BLaER1 treated with 17β-estradiol and CSF1 and Interleukin-3, amounts not matched to agents 10 nM and 100 nM (cell line): ENCODE data around the gene PPIL4.
A peak's percentile ranks its signal among the peaks of the same experiment; 100 is the strongest.

Experiments used
- H3K27ac ChIP-seq, 11 experiments: shearing (Covaris generic); formaldehyde crosslinking; 2 replicates each; pipeline ENCODE4 v1.8.1; 2022
- H3K27me3 ChIP-seq, 11 experiments: shearing (Covaris generic); formaldehyde crosslinking; 2 replicates each; pipeline ENCODE4 v1.8.1; 2022
- H3K36me3 ChIP-seq, 11 experiments: shearing (Covaris generic); formaldehyde crosslinking; 2 replicates each; pipeline ENCODE4 v1.8.1; 2022
- H3K4me1 ChIP-seq, 10 experiments: shearing (Covaris generic); formaldehyde crosslinking; 2 replicates each; pipeline ENCODE4 v1.8.1; 2022
- H3K4me2 ChIP-seq, 11 experiments: shearing (Covaris generic); formaldehyde crosslinking; 2 replicates each; pipeline ENCODE4 v1.8.1; 2022
- H3K4me3 ChIP-seq, 10 experiments: shearing (Covaris generic); formaldehyde crosslinking; 2 replicates each; pipeline ENCODE4 v1.8.1; 2022
- H3K9ac ChIP-seq, 11 experiments: shearing (Covaris generic); formaldehyde crosslinking; 2 replicates each; pipeline ENCODE4 v1.8.1; 2022
- H3K9me3 ChIP-seq, 11 experiments: shearing (Covaris generic); formaldehyde crosslinking; replicated peaks in 1 of 11; 2 replicates each; pipeline ENCODE4 v1.8.1; 2022
- H4K20me1 ChIP-seq, 11 experiments: shearing (Covaris generic); formaldehyde crosslinking; 2 replicates each; pipeline ENCODE4 v1.8.1; 2022
- Cebpa-rat ChIP-seq, 11 experiments: shearing (Covaris generic); IDR thresholded peaks; 2 replicates each; pipeline ENCODE4 v1.8.1; 2022

Gene PPIL4

DNA sequence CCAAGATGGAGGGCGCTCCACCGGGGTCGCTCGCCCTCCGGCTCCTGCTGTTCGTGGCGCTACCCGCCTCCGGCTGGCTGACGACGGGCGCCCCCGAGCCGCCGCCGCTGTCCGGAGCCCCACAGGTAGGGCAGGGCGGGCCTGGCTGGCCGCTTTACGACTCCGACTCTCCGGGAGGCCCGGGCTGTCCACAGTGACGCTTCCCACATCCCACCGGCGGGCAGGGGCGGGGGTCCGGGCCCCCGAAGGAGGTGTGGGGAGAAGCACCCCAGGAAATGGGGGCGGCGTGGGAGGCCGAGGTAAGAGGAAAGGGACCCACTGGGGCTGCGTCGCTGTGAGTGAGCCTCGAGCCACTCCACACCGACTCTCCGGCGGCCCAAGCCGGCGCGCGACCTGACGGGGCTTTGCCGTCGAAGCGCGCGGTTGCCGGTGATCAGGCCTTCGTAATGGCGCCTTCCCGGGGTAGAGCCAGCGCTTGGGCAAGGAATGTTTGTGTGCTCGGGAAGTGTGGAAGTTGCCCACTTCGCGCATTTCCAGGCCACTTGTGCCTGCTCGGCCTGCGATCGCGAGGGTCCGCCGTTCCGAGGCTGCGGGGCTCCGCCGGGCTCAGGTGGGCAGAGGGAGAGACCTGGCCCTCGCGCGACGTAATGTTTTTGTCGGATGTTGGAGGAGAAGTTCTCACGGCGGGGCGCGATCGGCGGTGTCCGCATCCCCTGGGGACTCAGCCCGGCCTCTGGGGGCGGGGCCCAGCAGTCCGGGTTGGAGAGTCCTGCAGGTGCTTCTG, 20.8 kb upstream of the PPIL4 start:
- H3K36me3 ChIP-seq: no peaks in the 10 kb centered on the region
- peak overlapping the region; percentile 75 to 99 (median 96) for H3K4me3 ChIP-seq
- H3K4me2 ChIP-seq: peak overlapping the region; percentile 78 to 98 (median 91)
- peak overlapping the region; percentile 77 to 92 (median 87) for H3K27ac ChIP-seq
- TF ChIP-seq Cebpa-rat (IDR thresholded peaks at IDR 0.05): no peak
- H4K20me1 ChIP-seq: peaks cover 5 to 43% (median 23%) of the 10 kb centered on the region in 11 experiments; a peak in 18 of 22 replicates
- no peaks in the 10 kb centered on the region for H3K27me3 ChIP-seq
- peak overlapping the region; percentile 87 to 95 (median 91) for H3K9ac ChIP-seq
- H3K4me1 ChIP-seq: peaks cover 8 to 24% (median 20%) of the 10 kb centered on the region in 10 experiments
- no peaks in the 10 kb centered on the region for H3K9me3 ChIP-seq

DNA sequence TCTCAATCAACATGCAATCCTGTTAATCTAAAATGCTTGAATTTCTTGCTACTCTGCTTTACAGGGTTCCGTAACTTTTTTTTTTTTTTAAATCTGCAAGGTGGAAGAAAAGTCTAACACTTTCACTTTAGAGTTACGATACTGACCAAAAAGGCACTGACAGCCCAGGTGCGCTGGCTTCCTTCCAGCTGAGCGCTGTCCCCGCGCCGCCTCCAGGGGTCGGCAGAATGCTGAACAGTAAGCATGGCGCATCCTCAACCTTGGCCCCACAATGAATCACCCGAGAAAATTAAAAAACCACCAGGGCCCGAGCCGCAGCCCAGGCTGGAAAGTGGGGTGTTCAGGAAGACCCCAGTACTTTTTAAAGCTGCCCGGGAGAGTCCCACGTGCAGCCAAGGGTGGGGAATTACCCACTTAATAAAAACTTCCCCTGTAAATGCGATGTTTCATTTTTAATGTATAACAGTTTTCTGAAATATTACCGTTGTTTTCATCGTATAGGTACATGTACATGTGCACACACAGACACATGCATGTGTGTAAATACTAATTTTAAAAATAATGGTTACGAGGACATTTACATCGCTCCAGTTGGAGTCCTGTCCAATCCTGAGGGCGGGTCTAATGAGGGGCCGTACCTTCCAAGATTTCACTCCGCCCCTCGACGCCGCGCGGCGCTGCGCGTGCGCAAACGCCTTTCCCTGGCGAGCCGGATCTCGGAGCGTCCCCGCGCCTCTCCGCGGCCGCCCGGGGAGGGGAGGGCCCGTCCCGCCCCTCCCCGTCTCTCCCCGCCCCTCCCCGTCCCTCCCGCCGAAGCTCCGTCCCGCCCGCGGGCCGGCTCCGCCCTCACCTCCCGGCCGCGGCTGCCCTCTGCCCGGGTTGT, 19.9 kb upstream of the PPIL4 start, which contains the start of gene GINM1:
TSS of gene GINM1 (plus strand) at position 849 of the 883 bp plus-strand sequence. CDS start 40 bp downstream, outside the sequence.
- Histone ChIP-seq H3K4me2 (peak within 1 kb of the TSS; percentile 78 to 98 (median 91)), H3K9me3 (no peaks in the 10 kb centered on the region), H3K9ac (peak within 1 kb of the TSS; percentile 87 to 95 (median 91)), H3K27me3 (no peaks in the 10 kb centered on the region), H3K4me3 (peak within 1 kb of the TSS; percentile 75 to 99 (median 96)), H3K27ac (peak within 1 kb of the TSS; percentile 77 to 92 (median 87)), H4K20me1 (peaks cover 5 to 36% (median 21%) of the 10 kb centered on the region in 11 experiments; a peak in 18 of 22 replicates), H3K36me3 (no peaks in the 10 kb centered on the region), H3K4me1 (peaks cover 8 to 24% (median 20%) of the 10 kb centered on the region in 10 experiments)
- no peak for TF ChIP-seq Cebpa-rat (IDR thresholded peaks at IDR 0.05)

DNA sequence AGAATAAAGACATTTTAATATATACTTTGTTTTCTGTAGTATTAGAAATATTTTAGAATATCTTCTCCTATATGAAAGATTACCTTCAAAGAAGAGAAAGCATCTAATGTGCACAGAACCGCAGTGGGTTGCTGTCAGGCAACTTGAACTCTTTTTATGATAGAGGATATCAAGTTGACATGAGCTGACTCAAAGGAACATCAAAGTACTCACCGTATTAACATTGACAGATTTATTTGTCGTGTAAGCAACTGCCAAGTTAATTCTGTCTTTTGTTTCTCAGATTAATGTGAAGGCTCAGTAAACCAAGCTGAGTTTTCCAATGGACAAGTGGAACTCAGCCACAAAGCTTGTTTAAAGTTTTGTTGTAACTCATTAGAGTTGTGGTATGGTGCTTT, 18.1 kb upstream of the PPIL4 start:
- Histone ChIP-seq H3K4me2 (no peak overlapping the region), H4K20me1 (peaks cover 5 to 23% (median 16%) of the 10 kb centered on the region in 11 experiments; a peak in 17 of 22 replicates), H3K4me1 (peaks cover 8 to 24% (median 20%) of the 10 kb centered on the region in 10 experiments), H3K27ac (no peak overlapping the region), H3K9ac (no peak overlapping the region), H3K36me3 (no peaks in the 10 kb centered on the region), H3K9me3 (no peaks in the 10 kb centered on the region), H3K27me3 (no peaks in the 10 kb centered on the region), H3K4me3 (no peak overlapping the region)
- no peak for TF ChIP-seq Cebpa-rat (IDR thresholded peaks at IDR 0.05)

DNA sequence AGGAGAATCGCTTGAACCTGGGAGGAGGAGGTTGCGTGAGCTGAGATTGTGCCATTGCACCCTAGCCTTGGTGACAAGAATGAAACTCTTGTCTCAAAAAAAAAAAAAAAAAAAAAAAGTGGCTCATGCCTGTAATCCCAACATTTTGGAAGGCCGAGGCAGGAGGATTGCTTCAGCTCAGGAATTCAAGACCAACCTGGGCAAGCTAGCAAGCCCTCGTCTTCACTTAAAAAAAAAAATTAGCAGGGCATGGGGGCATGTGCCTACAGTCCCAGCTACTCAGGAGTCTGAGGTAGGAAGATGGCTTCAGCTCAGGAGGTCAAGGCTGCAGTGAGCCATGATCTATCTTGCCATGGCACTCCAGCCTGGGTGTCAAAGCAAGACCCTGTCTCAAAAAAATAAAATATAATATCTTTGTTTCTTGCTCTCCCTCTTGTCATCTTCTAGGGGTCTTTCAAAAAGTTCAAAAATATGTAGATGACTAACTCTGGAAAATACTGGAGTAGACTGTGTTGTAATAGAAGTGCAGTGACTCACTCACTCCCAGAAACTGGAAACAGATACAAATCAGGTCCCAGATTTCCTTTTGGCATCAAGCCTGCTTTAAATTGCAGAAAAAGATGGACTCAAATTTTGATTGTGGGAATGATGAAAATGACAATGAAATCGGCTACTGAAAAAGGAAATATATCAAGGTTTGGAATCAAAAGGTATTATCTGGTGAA, 17.5 kb upstream of the PPIL4 start:
- H3K4me1 ChIP-seq: peaks cover 8 to 24% (median 20%) of the 10 kb centered on the region in 10 experiments
- H3K27me3 ChIP-seq: no peaks in the 10 kb centered on the region
- H3K9me3 ChIP-seq: no peaks in the 10 kb centered on the region
- TF ChIP-seq Cebpa-rat (IDR thresholded peaks at IDR 0.05): no peak
- no peaks in the 10 kb centered on the region for H3K36me3 ChIP-seq
- no peak overlapping the region for H3K9ac ChIP-seq
- H3K27ac ChIP-seq: no peak overlapping the region
- H3K4me3 ChIP-seq: no peak overlapping the region
- H4K20me1 ChIP-seq: peaks cover 5 to 17% (median 15%) of the 10 kb centered on the region in 11 experiments; a peak in 16 of 22 replicates
- no peak overlapping the region for H3K4me2 ChIP-seq

DNA sequence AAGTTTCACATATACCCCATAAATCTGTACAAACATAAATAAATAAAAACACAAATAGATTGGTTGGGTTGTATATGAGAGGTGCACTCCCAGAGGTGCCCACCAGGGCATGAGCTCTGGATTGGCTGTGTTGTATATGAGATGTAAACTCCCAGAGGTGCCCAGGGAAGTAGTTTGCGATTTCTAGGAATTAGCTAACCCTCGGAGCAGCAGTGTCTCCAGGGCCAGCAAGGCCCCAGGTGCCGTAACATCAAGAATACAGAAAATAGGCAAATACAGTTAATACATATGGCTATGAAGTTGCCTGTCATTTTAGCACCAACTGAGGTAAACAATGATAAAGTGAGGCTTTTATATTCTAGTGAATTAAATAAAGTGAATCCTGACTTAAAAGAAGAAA, 14.9 kb upstream of the PPIL4 start:
- H3K27ac ChIP-seq: no peak overlapping the region
- no peaks in the 10 kb centered on the region for H3K36me3 ChIP-seq
- H3K4me1 ChIP-seq: peaks cover 0 to 8% (median 5%) of the 10 kb centered on the region in 10 experiments; a peak in 7 of 20 replicates
- H3K9me3 ChIP-seq: no peaks in the 10 kb centered on the region
- H3K27me3 ChIP-seq: no peaks in the 10 kb centered on the region
- H3K9ac ChIP-seq: no peak overlapping the region
- TF ChIP-seq Cebpa-rat (IDR thresholded peaks at IDR 0.05): no peak
- H4K20me1 ChIP-seq: no peaks in the 10 kb centered on the region
- H3K4me2 ChIP-seq: no peak overlapping the region
- no peak overlapping the region for H3K4me3 ChIP-seq

DNA sequence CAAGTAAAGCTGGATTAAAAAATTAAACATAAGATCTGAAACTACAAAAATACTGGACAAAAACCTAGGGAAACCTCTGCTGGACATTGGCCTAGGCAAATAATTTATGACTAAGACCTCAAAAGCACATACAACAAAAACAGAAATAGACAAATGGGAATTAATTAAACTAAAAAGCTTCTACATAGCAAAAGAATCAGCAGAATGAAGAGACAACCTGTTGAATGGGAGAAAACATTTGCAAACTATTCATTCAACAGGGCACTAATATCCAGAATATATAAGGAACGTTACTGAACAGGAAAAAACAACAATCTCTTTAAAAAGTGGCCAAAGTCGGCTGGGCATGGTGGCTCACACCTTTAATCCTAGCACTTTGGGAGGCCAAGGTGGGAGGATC, 13.5 kb upstream of the PPIL4 start:
- Histone ChIP-seq H3K27ac (no peak overlapping the region), H4K20me1 (no peaks in the 10 kb centered on the region), H3K4me1 (peaks cover 0 to 5% (median 0%) of the 10 kb centered on the region in 10 experiments; a peak in 1 of 20 replicates), H3K4me2 (no peak overlapping the region), H3K4me3 (no peak overlapping the region), H3K9me3 (no peaks in the 10 kb centered on the region), H3K36me3 (no peaks in the 10 kb centered on the region), H3K9ac (no peak overlapping the region), H3K27me3 (no peaks in the 10 kb centered on the region)
- TF ChIP-seq Cebpa-rat (IDR thresholded peaks at IDR 0.05): no peak

DNA sequence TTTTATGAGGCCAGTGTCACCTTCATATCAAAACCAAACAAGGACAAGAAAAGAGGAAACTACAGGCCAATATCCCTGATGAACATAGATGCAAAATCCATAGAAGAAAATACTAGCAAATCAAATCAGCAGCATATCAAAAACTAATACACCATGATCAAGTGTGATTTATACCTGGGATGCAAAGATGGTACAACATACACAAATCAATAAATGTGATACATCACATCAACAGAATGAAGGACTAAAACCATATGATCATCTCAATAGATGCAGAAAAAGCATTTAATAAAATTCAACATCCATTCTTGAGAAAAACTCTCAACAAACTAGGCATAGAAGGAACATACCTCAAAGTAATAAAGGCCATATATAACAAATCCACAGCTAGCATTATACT, 12.2 kb upstream of the PPIL4 start:
- TF ChIP-seq Cebpa-rat (IDR thresholded peaks at IDR 0.05): no peak
- H3K27me3 ChIP-seq: no peaks in the 10 kb centered on the region
- H3K4me1 ChIP-seq: no peaks in the 10 kb centered on the region

DNA sequence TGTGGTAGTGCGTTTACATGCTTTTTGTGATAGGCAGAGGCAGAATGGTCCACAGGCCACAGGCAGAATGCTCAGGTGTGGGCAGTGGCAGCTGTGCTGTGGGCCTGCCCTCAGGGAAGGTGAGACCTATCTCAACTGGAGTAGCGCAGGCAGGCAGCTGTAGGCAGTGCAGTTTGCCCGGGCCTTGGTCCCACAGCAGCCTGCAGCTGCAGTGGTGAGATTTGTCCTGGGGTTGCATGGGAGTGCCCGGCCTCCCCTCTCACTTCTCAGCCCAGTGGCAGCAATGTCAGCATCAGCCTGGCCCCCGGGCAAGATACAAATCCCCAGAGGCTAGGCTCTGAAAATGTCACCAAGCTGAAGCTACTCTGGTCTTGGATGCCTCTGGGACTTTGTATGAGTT, 6.1 kb upstream of the PPIL4 start:
- Histone ChIP-seq H3K27me3 (no peaks in the 10 kb centered on the region), H3K9me3 (no peaks in the 10 kb centered on the region), H3K36me3 (no peaks in the 10 kb centered on the region), H4K20me1 (no peaks in the 10 kb centered on the region), H3K27ac (peak overlapping the region in 7 of 11 experiments; percentile 19 to 56 (median 34); a peak in 9 of 22 replicates), H3K4me2 (peak overlapping the region in 10 of 11 experiments; percentile 2 to 88 (median 64); a peak in 17 of 22 replicates), H3K9ac (peak overlapping the region in 6 of 11 experiments; percentile 34 to 53 (median 40); a peak in 10 of 22 replicates), H3K4me3 (no peak overlapping the region), H3K4me1 (peaks cover 5 to 22% (median 17%) of the 10 kb centered on the region in 10 experiments)
- no peak for TF ChIP-seq Cebpa-rat (IDR thresholded peaks at IDR 0.05)

More for the DNA sequence above, 12.2 kb upstream of the PPIL4 start:
- no peak overlapping the region for H3K27ac ChIP-seq
- H3K9me3 ChIP-seq: no peaks in the 10 kb centered on the region
- H3K4me3 ChIP-seq: no peak overlapping the region
- H3K9ac ChIP-seq: no peak overlapping the region
- no peaks in the 10 kb centered on the region for H4K20me1 ChIP-seq
- no peak overlapping the region for H3K4me2 ChIP-seq
- no peaks in the 10 kb centered on the region for H3K36me3 ChIP-seq
